Measurements from ENCODE around the gene ATP2C2. TPM values are rescaled to one million over a fixed set of nuclear protein-coding genes. Genes with fewer than 3 reads are reported as not detected.
A peak's percentile ranks its signal among the peaks of the same experiment; 100 is the strongest.

The ATP2C2 gene
- total and polyA plus RNA-seq, 2 donors (not counting 1 experiment from before 2014, with no cell fraction given), result not detected

DNA sequence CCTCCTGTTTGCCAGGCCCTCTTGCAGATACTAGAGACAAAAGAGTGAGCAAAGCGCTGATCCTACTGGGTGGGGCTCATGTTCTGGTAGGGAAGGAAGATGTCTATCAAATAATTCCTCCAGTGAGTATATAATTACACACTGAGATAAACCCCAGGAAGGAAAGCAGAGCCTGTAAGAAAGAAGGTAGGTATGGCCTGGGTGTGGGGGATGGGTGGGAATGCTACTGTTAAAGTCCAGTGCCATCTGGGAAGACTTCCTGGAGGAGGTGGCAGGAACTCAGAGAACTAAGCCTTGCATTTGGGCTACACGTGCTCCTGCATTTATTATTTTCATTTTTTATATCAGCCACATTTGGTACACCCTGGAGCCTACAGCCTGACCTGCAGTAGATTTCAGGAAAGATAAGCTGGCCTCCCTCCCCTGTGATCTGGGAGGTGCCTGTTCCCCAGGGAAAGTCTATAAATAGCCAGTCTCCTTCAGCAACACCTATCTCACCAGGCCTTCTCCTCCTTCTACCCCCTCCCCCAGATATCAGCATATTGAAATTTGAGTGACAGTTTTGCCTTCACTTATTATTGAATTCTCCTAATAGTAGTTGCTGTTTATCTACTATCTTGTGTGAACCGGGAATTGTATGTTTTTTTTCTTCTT lies 11.5 kb downstream of the ATP2C2 start:
- H3K4me1 ChIP-seq (ENCODE audit: control insufficient read depth in 2 of 2, insufficient read depth in 2 of 2, low read length in 2 of 2), result no peaks in the 10 kb centered on the region
- no peak for ATAC-seq (ENCODE audit: low read depth)
- Mint-ChIP-seq H3K27ac (no peak overlapping the region), H3K27me3 (peaks cover 15% of the 10 kb centered on the region), H3K4me3 (no peak overlapping the region), H3K4me1 (peaks cover 2% of the 10 kb centered on the region), H3K9me3 (ENCODE audit: insufficient read depth) (no peaks in the 10 kb centered on the region)
- H4K20me1 ChIP-seq (ENCODE audit: control insufficient read depth, insufficient read depth, low read length, poor library complexity, severe bottlenecking), result no peaks in the 10 kb centered on the region
- no peaks in the 10 kb centered on the region for H3K36me3 ChIP-seq (replicated peaks in 1 of 2; ENCODE audit: control extremely low read depth in 1 of 2, control insufficient read depth in 1 of 2, extremely low read depth in 1 of 2, insufficient read depth in 2 of 2, low read length in 1 of 2)
- no peaks in the 10 kb centered on the region for H3K79me2 ChIP-seq (ENCODE audit: control insufficient read depth, insufficient read depth, low read length)
- CTCF ChIA-PET, result no interaction called here
- TF ChIP-seq CTCF (IDR thresholded peaks at IDR 0.05) (no peak), EZH2 (IDR thresholded peaks at IDR 0.05; ENCODE audit: borderline replicate concordance, insufficient read depth, low read depth, low read length, poor library complexity, severe bottlenecking) (no peak)
- no peak overlapping the region for H2AFZ ChIP-seq (ENCODE audit: insufficient read depth, low read depth, low read length, poor library complexity, severe bottlenecking)
- peaks cover 0 to 5% (median 0%) of the 10 kb centered on the region in 4 experiments for H3K27me3 ChIP-seq (replicated peaks in 1 of 4; ENCODE audit: control extremely low read depth in 1 of 4, control insufficient read depth in 3 of 4, insufficient read depth in 4 of 4, low read length in 3 of 4)
- WGBS (ENCODE audit: insufficient coverage), result no CpG with 5 or more reads among the region's 3 CpGs
- H3K9me3 ChIP-seq (ENCODE audit: control extremely low read depth in 1 of 3, control insufficient read depth in 2 of 3, insufficient read depth in 1 of 3, low read length in 2 of 3), result peaks cover 0 to 15% (median 0%) of the 10 kb centered on the region in 3 donors
- intact Hi-C loops (cut with micrococcal nuclease), result no loop called here
- no peak overlapping the region for H3K9ac ChIP-seq (ENCODE audit: low read length)
- no peak overlapping the region for H3K27ac ChIP-seq (ENCODE audit: low read length in 2 of 2)
- no peak for DNase-seq
- no peak overlapping the region for H3K4me3 ChIP-seq (ENCODE audit: control extremely low read depth in 1 of 5, extremely low read depth in 1 of 5, insufficient read depth in 1 of 5, low read depth in 2 of 5, low read length in 4 of 5)
- POLR2A ChIA-PET, result no interaction called here
- no peak overlapping the region for H3K4me2 ChIP-seq (replicated peaks; ENCODE audit: low read depth, low read length, poor library complexity, severe bottlenecking)

GRCh38 chr16:84380405-84380804 lies 12.1 kb downstream of the ATP2C2 start:
- Histone ChIP-seq H3K9me3 (ENCODE audit: control extremely low read depth in 1 of 3, control insufficient read depth in 2 of 3, insufficient read depth in 1 of 3, low read length in 2 of 3) (peaks cover 0 to 18% (median 0%) of the 10 kb centered on the region in 3 donors), H3K79me2 (ENCODE audit: control insufficient read depth, insufficient read depth, low read length) (no peaks in the 10 kb centered on the region), H3K27me3 (replicated peaks in 1 of 4; ENCODE audit: control extremely low read depth in 1 of 4, control insufficient read depth in 3 of 4, insufficient read depth in 4 of 4, low read length in 3 of 4) (peaks cover 0 to 5% (median 0%) of the 10 kb centered on the region in 4 experiments), H3K4me3 (ENCODE audit: control extremely low read depth in 1 of 5, extremely low read depth in 1 of 5, insufficient read depth in 1 of 5, low read depth in 2 of 5, low read length in 4 of 5) (no peak overlapping the region), H3K9ac (ENCODE audit: low read length) (no peak overlapping the region), H3K36me3 (replicated peaks in 1 of 2; ENCODE audit: control extremely low read depth in 1 of 2, control insufficient read depth in 1 of 2, extremely low read depth in 1 of 2, insufficient read depth in 2 of 2, low read length in 1 of 2) (no peaks in the 10 kb centered on the region), H2AFZ (ENCODE audit: insufficient read depth, low read depth, low read length, poor library complexity, severe bottlenecking) (no peak overlapping the region), H3K4me2 (replicated peaks; ENCODE audit: low read depth, low read length, poor library complexity, severe bottlenecking) (no peak overlapping the region), H4K20me1 (ENCODE audit: control insufficient read depth, insufficient read depth, low read length, poor library complexity, severe bottlenecking) (no peaks in the 10 kb centered on the region), H3K4me1 (ENCODE audit: control insufficient read depth in 2 of 2, insufficient read depth in 2 of 2, low read length in 2 of 2) (no peaks in the 10 kb centered on the region), H3K27ac (ENCODE audit: low read length in 2 of 2) (no peak overlapping the region)
- ATAC-seq (ENCODE audit: low read depth), result no peak
- intact Hi-C loops (cut with micrococcal nuclease), result no loop called here
- Mint-ChIP-seq H3K4me1 (peaks cover 2% of the 10 kb centered on the region), H3K9me3 (ENCODE audit: insufficient read depth) (peaks cover 5% of the 10 kb centered on the region), H3K4me3 (no peak overlapping the region), H3K27ac (no peak overlapping the region), H3K27me3 (peaks cover 14% of the 10 kb centered on the region)
- peak; percentile 19 for DNase-seq
- 25% methylated on average over 6 of the region's 8 CpGs for WGBS (ENCODE audit: insufficient coverage)
- ChIA-PET POLR2A (no interaction called here), CTCF (no interaction called here)
- TF ChIP-seq CTCF (IDR thresholded peaks at IDR 0.05) (no peak), EZH2 (IDR thresholded peaks at IDR 0.05; ENCODE audit: borderline replicate concordance, insufficient read depth, low read depth, low read length, poor library complexity, severe bottlenecking) (no peak)

All from B cell (primary cell).